Transverse colon (tissue), 4 donors: Measurements from ENCODE around the gene RFX3.
A peak's percentile ranks its signal among the peaks of the same experiment; 100 is the strongest.

Source experiments
- POLR2A ChIP-seq: fragments of 450-650 bp; IDR thresholded peaks from one replicate; pipeline ENCODE4 v1.6.1; 2016; ENCODE audit warnings: antibody characterized with exemption, mild to moderate bottlenecking, moderate library complexity
- POLR2AphosphoS5 ChIP-seq, 3 donors: sonication (generic); formaldehyde crosslinking; IDR thresholded peaks; one replicate each; pipeline ENCODE4 v1.6.1; 2016; ENCODE audit warnings: antibody characterized with exemption in 3 of 3
- TF ChIP-seq, protein P1 (sequence below), 5 experiments: fragments of 200-600 bp in 3 of 5; fragments of 450-650 bp in 2 of 5; sonication (generic) in 3 of 5; IDR thresholded peaks; 1 replicate in 2 of 5; 2 replicates in 3 of 5; pipeline ENCODE4 v1.5.1; 2016 to 2017; ENCODE audit warnings: antibody characterized with exemption in 5 of 5, inconsistent platforms in 3 of 5, mild to moderate bottlenecking in 2 of 5, moderate library complexity in 1 of 5

DNA sequence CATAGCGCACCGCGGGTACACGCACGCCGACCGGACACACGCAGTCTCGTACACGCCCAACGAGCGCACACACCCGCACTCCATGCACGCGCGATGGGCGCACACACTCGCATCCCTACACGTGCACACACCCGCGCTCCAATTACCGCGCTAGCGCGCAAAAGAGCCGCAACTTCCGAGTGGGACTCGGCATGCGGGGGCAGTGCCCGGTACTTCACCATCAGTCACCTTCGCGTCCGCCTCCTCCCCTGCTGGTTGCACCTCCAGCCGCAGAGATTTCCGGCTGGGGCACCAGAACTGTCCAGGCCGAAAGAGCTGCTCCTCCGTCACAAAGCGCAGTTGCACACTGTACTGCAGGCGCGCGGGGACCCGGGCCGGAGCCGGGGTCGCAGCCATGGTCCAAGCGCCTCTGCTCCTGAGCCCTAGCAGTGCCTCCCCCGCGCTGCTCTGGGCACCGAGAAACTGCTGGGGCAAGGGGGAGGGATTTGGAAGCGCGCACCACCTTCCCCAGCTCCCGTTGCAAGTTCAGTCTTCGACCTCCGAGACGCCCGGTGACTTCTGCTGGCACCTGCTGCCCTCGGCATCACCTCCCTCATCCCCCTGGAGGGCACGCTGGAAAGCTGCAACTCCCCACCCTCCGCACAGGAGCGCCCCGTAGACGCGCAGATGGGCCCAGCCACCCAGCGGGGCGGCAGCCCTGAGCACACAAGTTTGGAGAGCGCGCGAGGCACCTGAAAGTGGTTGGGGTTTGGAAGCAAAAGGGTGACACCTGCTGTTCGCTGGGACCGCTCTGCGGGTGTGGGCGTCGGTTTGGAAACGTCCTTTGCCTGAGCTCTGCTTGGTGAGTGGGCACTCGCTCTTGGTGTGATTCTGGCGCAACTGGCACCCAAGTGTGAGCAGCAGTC lies 344.5 kb downstream of the RFX3 start:
- TF ChIP-seq, protein P1, sequence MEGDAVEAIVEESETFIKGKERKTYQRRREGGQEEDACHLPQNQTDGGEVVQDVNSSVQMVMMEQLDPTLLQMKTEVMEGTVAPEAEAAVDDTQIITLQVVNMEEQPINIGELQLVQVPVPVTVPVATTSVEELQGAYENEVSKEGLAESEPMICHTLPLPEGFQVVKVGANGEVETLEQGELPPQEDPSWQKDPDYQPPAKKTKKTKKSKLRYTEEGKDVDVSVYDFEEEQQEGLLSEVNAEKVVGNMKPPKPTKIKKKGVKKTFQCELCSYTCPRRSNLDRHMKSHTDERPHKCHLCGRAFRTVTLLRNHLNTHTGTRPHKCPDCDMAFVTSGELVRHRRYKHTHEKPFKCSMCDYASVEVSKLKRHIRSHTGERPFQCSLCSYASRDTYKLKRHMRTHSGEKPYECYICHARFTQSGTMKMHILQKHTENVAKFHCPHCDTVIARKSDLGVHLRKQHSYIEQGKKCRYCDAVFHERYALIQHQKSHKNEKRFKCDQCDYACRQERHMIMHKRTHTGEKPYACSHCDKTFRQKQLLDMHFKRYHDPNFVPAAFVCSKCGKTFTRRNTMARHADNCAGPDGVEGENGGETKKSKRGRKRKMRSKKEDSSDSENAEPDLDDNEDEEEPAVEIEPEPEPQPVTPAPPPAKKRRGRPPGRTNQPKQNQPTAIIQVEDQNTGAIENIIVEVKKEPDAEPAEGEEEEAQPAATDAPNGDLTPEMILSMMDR (IDR thresholded peaks at IDR 0.05) = peak; percentile 18 to 32 (median 27)
- TF ChIP-seq POLR2AphosphoS5 (IDR thresholded peaks at IDR 0.05) (no peak), POLR2A (no peak)
